Measurements from ENCODE around the gene IL32.

- no peak for TF ChIP-seq CTCF (IDR thresholded peaks at IDR 0.05; ENCODE audit: low read length)
- TF ChIP-seq EZH2phosphoT487 (IDR thresholded peaks at IDR 0.05; ENCODE audit: low read length): no peak
- TF ChIP-seq EZH2 (optimal IDR thresholded peaks at IDR 0.05; ENCODE audit: low read depth, low read length): no peak
Measured at GRCh38 chr16:3059723-3060242, 5.7 kb upstream of the IL32 start.
